Stimulated activated naive B cell treated with anti-CD40 and anti-IgM and Interleukin-4, amounts not matched to agents 10 μg/mL and 1 μg/mL and 100 μg/mL, for 72 hours (primary cell): ENCODE measurements around the gene ATP2B2.

Experiments used
- ATAC-seq, 2 donors: fragments of 150-1000 bp; cut with Tn5 transposase; replicated peaks; 2 replicates each; pipeline ENCODE4 v1.10.0; 2021; ENCODE audit warnings: moderate library complexity in 1 of 2
- DNase-seq: peaks from one replicate; pipeline ENCODE4 v3.0.0; 2021
- H3K27ac Mint-ChIP-seq: one replicate; pipeline ENCODE4 v1.8.0; 2022; ENCODE audit warnings: mild to moderate bottlenecking, mixed read lengths
- H3K27me3 Mint-ChIP-seq, 2 donors: one replicate each; pipeline ENCODE4 v1.8.0; 2022; ENCODE audit warnings: mixed read lengths in 2 of 2
- H3K36me3 Mint-ChIP-seq, 2 donors: one replicate each; pipeline ENCODE4 v1.8.0; 2022; ENCODE audit warnings: mixed read lengths in 2 of 2, mild to moderate bottlenecking in 1 of 2
- H3K4me1 Mint-ChIP-seq, 2 donors: one replicate each; pipeline ENCODE4 v1.8.0; 2022; ENCODE audit warnings: mixed read lengths in 2 of 2, mild to moderate bottlenecking in 1 of 2
- H3K4me3 Mint-ChIP-seq, 2 donors: one replicate each; pipeline ENCODE4 v1.8.0; 2022; ENCODE audit warnings: mild to moderate bottlenecking in 2 of 2, mixed read lengths in 2 of 2, moderate library complexity in 1 of 2
- H3K9me3 Mint-ChIP-seq, 2 donors: one replicate each; pipeline ENCODE4 v1.8.0; 2022; ENCODE audit warnings: mixed read lengths in 2 of 2, mild to moderate bottlenecking in 1 of 2

The ATP2B2 gene

DNA sequence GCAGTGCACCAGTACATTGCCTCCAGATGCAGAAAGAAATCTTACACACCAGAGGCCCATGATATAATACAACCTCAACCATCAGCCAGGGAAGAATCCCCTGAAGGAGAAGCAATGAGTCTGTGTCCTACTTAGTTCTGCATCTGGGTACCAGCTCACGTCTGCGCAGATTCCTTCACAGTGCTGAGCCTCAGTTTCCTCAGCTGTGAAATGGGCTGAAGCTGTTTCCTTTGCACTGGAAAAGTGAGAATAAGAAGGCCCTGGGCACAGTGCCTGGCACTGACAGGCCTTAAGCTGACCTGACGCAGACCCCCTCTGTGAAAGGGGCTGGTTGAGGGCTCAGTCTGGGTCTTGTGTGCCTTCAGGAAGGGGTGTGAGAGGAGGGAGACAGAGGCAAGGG, 20.7 kb downstream of the ATP2B2 start:
- no peak for ATAC-seq
- H3K4me3 Mint-ChIP-seq = no peak overlapping the region

DNA sequence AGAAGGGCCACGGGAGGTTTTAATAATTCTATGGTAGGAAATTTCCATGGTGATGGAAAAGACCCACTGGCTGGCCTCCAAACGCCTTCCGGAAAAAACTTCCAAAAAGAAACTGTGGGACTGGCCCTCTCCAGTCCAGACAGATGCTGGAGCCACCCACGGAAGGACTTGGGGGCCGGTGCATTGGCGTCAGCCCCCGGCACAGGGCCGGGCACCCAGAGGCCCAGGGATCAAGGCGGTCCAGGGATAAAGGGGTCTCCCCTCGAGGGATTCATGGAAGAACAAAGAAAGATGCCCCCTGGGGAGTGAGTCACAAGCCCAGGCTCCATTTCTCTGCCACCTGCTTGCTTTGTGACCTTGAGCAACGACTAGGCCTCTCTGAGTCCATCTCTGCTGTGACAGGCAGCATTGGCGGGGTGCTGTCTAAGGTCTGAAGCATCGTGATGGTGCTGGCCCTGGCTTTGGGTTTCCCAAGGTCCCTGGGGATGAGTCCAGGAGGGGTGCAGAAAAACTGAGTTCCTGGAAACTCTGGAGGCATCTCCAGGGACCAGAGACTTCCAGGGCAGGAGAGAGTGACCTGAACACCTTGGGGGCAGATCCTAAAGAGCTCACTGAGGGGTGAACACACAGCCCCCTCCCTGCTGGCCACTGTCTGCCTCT, 21.6 kb downstream of the ATP2B2 start:
- H3K27ac Mint-ChIP-seq = no peak overlapping the region
- ATAC-seq (no peak), DNase-seq (no peak)
- H3K36me3 Mint-ChIP-seq = peaks cover 0 to 5% of the 10 kb centered on the region in 2 donors
- no peak overlapping the region for H3K4me3 Mint-ChIP-seq
- H3K9me3 Mint-ChIP-seq = peaks cover 4 to 9% of the 10 kb centered on the region in 2 donors
- peaks cover 0 to 4% of the 10 kb centered on the region in 2 donors for H3K27me3 Mint-ChIP-seq
- no peaks in the 10 kb centered on the region for H3K4me1 Mint-ChIP-seq

More for the DNA sequence above, 20.7 kb downstream of the ATP2B2 start:
- H3K27ac Mint-ChIP-seq = no peak overlapping the region
- peaks cover 0 to 3% of the 10 kb centered on the region in 2 donors for H3K9me3 Mint-ChIP-seq
- H3K36me3 Mint-ChIP-seq = no peaks in the 10 kb centered on the region
- no peaks in the 10 kb centered on the region for H3K4me1 Mint-ChIP-seq
- no peak for DNase-seq
- H3K27me3 Mint-ChIP-seq = peaks cover 0 to 4% of the 10 kb centered on the region in 2 donors

DNA sequence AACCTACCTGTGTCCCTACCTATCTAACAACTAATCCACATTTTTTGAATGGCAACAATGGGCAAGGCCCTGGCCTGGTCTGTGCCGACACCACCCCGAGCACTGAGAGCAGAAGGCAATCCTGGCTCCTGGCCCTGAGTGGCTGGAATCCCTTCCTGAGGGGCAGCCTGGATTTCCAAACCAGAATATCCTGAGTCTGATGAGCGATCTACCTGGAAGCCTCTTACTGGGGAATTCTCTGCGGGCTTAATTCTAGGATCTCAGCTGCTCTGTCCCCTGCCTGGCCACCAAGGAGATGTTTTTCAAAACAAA, 22.1 kb downstream of the ATP2B2 start:
- no peaks in the 10 kb centered on the region for H3K4me1 Mint-ChIP-seq

DNA sequence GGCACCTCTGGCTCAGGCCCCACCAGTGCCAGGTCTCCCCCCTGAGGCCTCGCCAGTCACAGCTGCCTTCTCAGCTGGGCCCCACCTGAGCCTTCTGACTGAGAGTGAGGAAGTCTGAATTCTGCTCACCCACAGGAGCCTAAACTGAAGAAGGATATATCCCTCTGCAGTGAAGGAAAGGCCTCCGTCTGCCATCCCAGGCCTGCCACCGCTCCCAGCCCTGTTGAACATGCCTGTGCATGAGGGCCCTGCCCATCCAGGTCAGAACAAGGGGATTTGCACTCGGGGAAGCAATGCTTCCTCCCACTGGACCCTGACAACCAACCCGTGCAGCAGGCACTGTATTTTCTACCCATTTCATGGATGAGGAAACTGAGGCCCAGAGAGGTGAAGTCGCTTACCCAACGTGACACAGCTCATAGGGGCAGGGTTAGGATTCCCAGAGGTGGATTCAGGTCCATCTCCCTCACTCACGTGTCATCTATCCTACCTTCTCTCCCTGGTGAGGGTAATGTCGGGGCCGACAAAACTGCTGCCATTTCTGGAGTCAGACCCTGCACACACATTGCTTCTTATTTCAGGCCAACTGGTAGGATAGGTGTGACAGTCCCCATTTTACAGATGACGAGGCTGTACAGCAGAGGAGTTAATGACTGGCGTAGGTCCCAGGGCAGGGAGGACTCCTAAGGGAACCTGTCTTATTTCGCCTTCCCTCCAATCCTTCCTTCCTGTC, 22.6 kb downstream of the ATP2B2 start:
- Mint-ChIP-seq H3K4me1 (no peaks in the 10 kb centered on the region), H3K4me3 (no peak overlapping the region), H3K9me3 (peaks cover 11 to 16% of the 10 kb centered on the region in 2 donors), H3K27me3 (peaks cover 0 to 2% of the 10 kb centered on the region in 2 donors), H3K36me3 (peaks cover 6 to 11% of the 10 kb centered on the region in 2 donors), H3K27ac (no peak overlapping the region)
- ATAC-seq (no peak), DNase-seq (no peak)

More for the DNA sequence above, 22.1 kb downstream of the ATP2B2 start:
- Mint-ChIP-seq H3K36me3 (peaks cover 4 to 10% of the 10 kb centered on the region in 2 donors), H3K27me3 (peaks cover 0 to 4% of the 10 kb centered on the region in 2 donors), H3K9me3 (peaks cover 9 to 14% of the 10 kb centered on the region in 2 donors), H3K4me3 (no peak overlapping the region), H3K27ac (no peak overlapping the region)
- ATAC-seq (no peak), DNase-seq (no peak)

DNA sequence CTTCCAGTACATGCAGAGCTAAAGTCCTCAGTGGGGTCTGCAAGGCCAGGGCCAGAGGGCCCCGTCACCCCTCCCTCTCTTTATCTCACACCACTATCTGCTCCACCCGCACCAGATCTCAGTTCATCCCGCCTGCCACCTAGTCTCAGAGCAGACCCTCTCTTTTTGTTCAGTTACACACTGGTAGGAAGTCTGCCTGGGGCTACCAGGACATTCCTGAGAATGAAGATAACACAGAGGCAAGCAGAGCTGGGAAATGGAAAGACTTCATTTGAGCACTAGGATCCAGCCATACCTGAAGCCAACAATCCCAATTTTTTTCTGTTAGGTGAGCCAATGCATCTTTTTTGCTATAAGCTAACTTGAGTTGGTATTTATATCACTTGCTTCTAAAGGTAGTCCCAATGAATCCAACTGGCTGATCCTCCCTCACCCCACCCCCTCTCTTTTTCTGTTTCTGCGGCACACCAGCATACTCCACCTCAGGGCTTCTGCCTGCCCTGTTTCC, 24.5 kb downstream of the ATP2B2 start:
- H3K36me3 Mint-ChIP-seq = peaks cover 6 to 11% of the 10 kb centered on the region in 2 donors

DNA sequence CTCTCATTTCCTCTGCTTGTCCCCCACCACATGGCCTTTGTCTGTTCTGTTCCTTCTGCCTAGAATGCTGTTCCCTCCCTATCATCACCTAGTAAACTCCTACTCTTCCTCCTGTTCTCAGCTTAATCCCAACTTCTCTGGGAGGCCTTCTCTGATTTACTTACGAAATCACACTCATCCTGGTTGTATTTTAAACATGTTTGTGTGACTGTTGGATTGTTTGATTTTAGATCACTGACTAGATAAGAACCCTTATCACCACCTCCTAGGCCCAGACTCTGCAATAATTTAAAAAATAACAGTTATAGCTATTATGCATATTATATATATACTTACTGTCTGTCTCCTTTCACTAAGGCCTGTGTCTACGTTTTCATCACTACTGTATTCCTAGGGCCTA, 26.1 kb downstream of the ATP2B2 start:
- no peak overlapping the region for H3K4me3 Mint-ChIP-seq
- peaks cover 6 to 11% of the 10 kb centered on the region in 2 donors for H3K36me3 Mint-ChIP-seq
- peaks cover 7 to 10% of the 10 kb centered on the region in 2 donors for H3K27me3 Mint-ChIP-seq
- DNase-seq (no peak), ATAC-seq (no peak)
- H3K4me1 Mint-ChIP-seq = peaks cover 0 to 3% of the 10 kb centered on the region in 2 donors
- peaks cover 16 to 20% of the 10 kb centered on the region in 2 donors for H3K9me3 Mint-ChIP-seq
- H3K27ac Mint-ChIP-seq = no peak overlapping the region

More for the DNA sequence above, 24.5 kb downstream of the ATP2B2 start:
- Mint-ChIP-seq H3K9me3 (peaks cover 16 to 20% of the 10 kb centered on the region in 2 donors), H3K27me3 (peaks cover 4 to 7% of the 10 kb centered on the region in 2 donors), H3K27ac (no peak overlapping the region), H3K4me3 (no peak overlapping the region), H3K4me1 (no peaks in the 10 kb centered on the region)
- ATAC-seq (no peak), DNase-seq (no peak)

DNA sequence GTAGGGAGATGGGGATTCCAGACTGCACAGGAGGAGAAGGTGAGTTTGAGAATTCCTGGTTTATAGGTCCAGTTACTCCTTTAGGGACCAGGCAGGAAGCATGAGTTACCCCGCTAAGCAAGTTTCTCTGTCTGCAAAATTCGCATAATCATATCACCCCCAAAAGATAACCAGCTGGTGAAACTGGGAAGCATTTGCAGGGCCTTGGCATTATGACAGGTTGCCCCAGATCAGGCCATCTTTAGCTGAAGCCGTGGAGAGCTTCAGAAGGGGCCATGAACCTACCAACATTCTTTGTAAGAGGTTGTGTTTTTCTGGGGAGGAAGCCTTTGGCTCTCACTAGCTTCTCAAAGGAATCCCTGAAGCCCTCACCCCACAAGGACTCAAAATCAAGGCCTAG, 29.4 kb downstream of the ATP2B2 start:
- Mint-ChIP-seq H3K9me3 (peaks cover 16 to 17% of the 10 kb centered on the region in 2 donors), H3K27ac (no peak overlapping the region), H3K27me3 (peaks cover 26 to 28% of the 10 kb centered on the region in 2 donors), H3K4me3 (no peak overlapping the region), H3K36me3 (peaks cover 6 to 11% of the 10 kb centered on the region in 2 donors), H3K4me1 (peaks cover 6 to 8% of the 10 kb centered on the region in 2 donors)
- DNase-seq = no peak
- no peak for ATAC-seq

DNA sequence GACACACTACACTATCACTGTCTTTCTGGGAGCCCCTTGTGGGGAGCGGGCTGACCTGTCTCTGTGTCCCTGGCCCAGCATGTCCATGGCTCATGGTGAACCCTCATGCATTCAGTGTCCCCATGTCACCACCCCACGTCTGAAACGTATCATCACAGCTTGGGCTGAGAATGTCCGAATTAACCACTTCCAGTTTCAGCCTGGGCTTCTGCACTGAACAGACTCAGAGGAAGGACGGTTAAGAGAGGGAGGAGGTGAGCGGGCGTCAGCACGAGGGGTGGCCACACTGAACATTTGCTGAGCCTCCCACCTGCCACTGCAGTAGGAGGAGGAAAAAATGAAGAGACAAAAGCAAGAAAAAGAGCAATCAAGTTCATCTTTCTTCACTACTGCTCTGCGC, 30.5 kb downstream of the ATP2B2 start:
- Mint-ChIP-seq H3K27me3 (peaks cover 37 to 38% of the 10 kb centered on the region in 2 donors), H3K4me1 (peaks cover 7 to 9% of the 10 kb centered on the region in 2 donors), H3K36me3 (peaks cover 6 to 11% of the 10 kb centered on the region in 2 donors), H3K27ac (no peak overlapping the region), H3K4me3 (no peak overlapping the region), H3K9me3 (peaks cover 16 to 17% of the 10 kb centered on the region in 2 donors)
- no peak for ATAC-seq
- DNase-seq = no peak

DNA sequence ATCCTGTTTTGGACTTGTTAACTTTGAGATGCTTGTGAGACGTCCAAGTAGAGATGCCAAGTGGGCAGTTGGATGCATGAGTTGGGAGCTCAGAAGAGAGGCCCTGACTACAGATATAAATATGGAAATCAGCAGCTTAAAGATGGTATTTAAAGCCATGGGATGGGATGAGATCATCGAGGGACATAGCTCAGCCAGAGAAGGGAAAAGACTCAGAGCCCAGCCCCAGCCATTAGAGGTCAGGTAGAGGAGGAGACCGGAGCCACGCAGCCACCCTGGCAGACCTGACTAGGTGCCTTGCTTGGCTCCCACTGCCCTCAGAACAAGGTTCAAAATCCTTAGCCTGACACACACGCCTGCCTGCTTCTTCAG, 31.1 kb downstream of the ATP2B2 start:
- Mint-ChIP-seq H3K27me3 (peaks cover 40 to 43% of the 10 kb centered on the region in 2 donors), H3K27ac (no peak overlapping the region), H3K4me1 (peaks cover 7 to 9% of the 10 kb centered on the region in 2 donors), H3K36me3 (peaks cover 6 to 10% of the 10 kb centered on the region in 2 donors), H3K9me3 (peaks cover 15% of the 10 kb centered on the region in 2 donors), H3K4me3 (no peak overlapping the region)
- ATAC-seq = no peak
- no peak for DNase-seq

DNA sequence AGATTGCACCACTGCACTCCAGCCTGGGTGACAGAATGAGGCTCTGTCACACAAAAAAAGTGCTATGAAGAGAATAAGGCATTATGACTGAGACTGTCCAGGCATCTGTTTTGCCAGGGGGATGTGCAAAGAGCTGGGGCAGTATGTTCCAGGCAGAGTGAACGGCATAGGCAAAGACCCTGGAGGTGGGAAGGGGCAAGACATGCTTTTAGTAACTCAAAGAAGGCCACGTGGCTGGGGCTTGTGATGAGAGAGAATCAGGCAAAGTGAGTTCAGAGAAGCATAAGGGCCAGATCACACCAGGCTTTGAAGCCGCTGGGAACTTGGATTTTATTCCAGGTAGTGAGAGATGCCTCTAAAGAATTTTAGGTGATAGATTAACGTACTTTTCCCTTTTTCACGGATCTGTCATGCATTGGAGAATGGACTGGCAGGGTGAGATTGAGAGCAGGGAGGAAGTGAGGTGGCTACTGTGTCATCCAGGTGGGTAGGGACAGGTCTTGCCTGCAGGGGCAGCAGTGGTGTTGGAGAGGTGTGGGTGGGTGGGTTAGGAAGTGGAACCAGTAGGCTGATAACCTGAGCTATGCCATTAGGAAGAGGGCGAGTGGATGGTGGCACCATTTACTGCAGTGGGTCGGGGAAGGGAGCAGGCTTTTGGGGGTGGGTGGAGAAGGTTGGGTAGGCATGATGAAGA, 31.7 kb downstream of the ATP2B2 start:
- Mint-ChIP-seq H3K4me1 (peaks cover 7 to 9% of the 10 kb centered on the region in 2 donors), H3K36me3 (peaks cover 5 to 6% of the 10 kb centered on the region in 2 donors), H3K27me3 (peaks cover 41 to 46% of the 10 kb centered on the region in 2 donors), H3K4me3 (no peak overlapping the region), H3K27ac (no peak overlapping the region), H3K9me3 (peaks cover 10 to 11% of the 10 kb centered on the region in 2 donors)
- ATAC-seq (no peak), DNase-seq (no peak)

DNA sequence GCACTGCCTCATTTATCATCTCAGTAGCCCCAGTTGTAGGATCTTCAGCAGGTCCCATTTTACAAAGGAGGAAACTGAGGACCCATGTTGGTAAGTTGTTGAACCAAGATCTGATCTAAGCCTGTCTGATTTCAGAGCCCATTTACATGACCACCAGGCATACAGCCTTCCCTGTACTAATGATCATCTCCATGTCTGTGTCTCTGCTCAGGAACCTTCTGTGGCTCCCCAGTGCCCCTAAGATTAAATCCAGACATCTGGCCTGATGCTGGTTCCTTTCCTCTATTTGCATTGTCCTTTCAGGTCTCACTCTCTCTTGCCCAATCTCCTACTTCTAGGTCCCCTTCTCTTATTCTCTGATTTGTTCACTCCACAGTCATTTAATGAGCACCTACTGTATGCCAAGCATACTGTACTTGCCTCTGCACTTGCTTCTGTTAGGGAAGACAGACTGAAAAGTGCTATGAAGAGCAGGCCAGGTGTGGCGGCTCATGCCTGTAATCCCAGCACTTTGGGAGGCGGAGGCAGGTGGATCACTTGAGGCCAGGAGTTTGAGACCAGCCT, 32.4 kb downstream of the ATP2B2 start:
- Mint-ChIP-seq H3K36me3 (no peaks in the 10 kb centered on the region), H3K27me3 (peaks cover 46 to 51% of the 10 kb centered on the region in 2 donors), H3K4me3 (no peak overlapping the region), H3K9me3 (peaks cover 4 to 5% of the 10 kb centered on the region in 2 donors), H3K4me1 (peaks cover 7 to 9% of the 10 kb centered on the region in 2 donors), H3K27ac (no peak overlapping the region)
- ATAC-seq (no peak), DNase-seq (no peak)

DNA sequence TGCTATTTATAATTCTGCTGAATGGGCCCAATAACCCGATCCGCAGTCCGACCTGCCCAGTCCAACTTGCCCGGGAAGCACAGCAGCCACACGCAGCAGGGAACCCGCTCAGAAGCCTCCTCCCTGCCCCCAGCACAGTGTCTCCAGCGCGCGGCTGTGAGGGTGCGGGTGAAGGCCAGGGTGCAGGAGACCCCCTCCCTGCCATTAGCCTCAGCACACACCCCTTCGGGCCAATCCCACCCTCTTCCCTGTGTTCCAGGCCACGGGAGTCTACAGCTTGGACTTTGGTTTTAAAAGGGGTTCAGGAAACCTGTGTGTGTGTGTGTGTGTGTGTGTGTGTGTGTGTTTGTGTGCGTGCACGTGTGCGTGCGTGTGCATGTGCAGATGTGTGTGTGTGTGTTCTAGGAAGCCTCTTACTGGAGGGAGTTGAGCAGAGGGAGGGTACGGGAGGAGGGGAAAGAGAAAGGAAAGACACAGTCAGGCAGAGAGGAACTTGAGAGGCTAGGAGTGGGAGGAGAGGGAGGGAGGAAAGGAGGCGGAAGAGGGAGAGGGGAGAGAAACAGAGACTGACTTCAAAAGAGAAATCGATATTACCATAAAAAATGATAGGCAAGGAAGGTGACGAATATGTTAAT, 34.2 kb downstream of the ATP2B2 start:
- no peak for DNase-seq
- ATAC-seq = no peak
- Mint-ChIP-seq H3K36me3 (no peaks in the 10 kb centered on the region), H3K4me1 (peaks cover 7 to 9% of the 10 kb centered on the region in 2 donors), H3K4me3 (no peak overlapping the region), H3K9me3 (no peaks in the 10 kb centered on the region), H3K27ac (no peak overlapping the region), H3K27me3 (peaks cover 52 to 54% of the 10 kb centered on the region in 2 donors)

DNA sequence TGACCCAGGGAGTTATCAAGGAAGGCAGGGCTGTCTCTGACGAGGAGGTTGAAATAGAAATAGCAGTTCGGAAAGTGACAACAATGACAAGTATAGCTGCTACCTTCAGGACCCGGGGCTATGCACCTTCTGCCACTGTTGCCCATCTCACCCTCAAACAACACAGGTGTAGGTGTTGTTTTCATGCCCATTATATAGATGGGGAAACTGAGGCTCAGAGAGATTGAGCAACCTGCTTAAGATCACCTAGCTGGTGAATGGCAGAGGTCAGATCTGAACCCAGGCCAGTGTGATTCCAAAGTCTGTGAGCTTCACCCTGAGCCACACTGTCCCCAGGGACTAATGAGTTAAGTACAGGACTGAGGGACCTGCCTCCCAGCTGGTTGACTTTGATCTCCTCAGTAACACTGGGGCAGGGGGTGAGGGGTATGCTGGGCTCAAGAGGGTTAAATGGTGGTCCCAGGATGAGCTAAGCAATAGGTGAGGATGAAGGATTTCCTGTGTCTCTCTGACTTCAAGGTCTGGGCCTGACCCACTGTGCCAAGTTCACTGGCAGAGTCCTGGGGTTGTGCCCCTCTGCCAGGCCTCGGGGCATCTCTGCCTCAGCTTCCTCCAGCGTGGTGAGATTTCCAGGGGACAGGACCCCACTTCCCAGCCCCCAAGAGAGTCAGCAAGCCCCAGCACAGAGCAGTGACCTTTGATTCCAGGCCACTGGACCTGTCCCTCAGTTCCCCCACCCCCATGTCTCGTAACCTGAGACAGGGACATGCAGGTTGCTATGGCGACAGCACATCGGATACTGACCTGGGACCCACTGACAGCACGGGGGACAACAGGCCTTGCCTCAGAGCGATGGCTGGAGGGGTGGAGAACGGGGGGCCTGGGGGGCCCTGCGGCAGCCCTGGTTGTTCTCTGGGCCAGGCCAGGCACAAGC, 35.0 kb downstream of the ATP2B2 start:
- H3K4me1 Mint-ChIP-seq = peaks cover 7 to 9% of the 10 kb centered on the region in 2 donors
- no peak for DNase-seq
- no peaks in the 10 kb centered on the region for H3K36me3 Mint-ChIP-seq
- H3K27ac Mint-ChIP-seq = no peak overlapping the region
- peaks cover 54 to 55% of the 10 kb centered on the region in 2 donors for H3K27me3 Mint-ChIP-seq
- H3K9me3 Mint-ChIP-seq = no peaks in the 10 kb centered on the region
- no peak overlapping the region for H3K4me3 Mint-ChIP-seq
- ATAC-seq = no peak
